A549 (cell line): ENCODE data around the gene NCSTN. TPM values are rescaled to one million over a fixed set of nuclear protein-coding genes. Genes with fewer than 3 reads are reported as not detected.

Source experiments
- ATAC-seq, 2 experiments: fragments of 200-7000 bp in 1 of 2; fragments of >200 bp in 1 of 2; cut with Nextera tagmentation in 1 of 2; cut with Tn5 transposase in 1 of 2; 3 replicates each; pipeline versions ENCODE4 v1.8.0 to v1.9.1; 2018 to 2020; ENCODE audit warnings: mild to moderate bottlenecking in 1 of 2, moderate library complexity in 1 of 2
- CTCF ChIA-PET: fragments of 300-600 bp; sonication (Branson Sonifier 250); formaldehyde crosslinking; extraction: SDS; loops from one replicate; lab custom pipeline; 2021; ENCODE audit warnings: antibody characterized with exemption, inconsistent platforms; lab: Yijun Ruan, JAX
- POLR2A ChIA-PET: fragments of 350-600 bp; formaldehyde crosslinking; extraction: SDS; loops from one replicate; lab custom pipeline; 2021; ENCODE audit warnings: antibody characterized with exemption, inconsistent platforms; lab: Yijun Ruan, JAX
- DNase-seq, 2 experiments: peaks; one replicate each; pipeline versions ENCODE4 v3.0.0 to v3.0.0-alpha.2; 2011 to 2016; ENCODE audit warnings: low read depth in 1 of 2, low spot score in 1 of 2
- FAIRE-seq: peaks from 2 replicates; lab custom pipeline; 2011; peaks lifted over from hg19 to GRCh38; lab: Jason Lieb, UNC
- H3K27ac ChIP-seq, 2 experiments: fragments of >200 bp; sonication (Bioruptor Twin); formaldehyde crosslinking; 3 replicates each; pipeline ENCODE4 v1.5.1; 2016 to 2017
- H3K4me1 ChIP-seq: fragments of >200 bp; sonication (Bioruptor Twin); formaldehyde crosslinking; 3 replicates; pipeline ENCODE4 v1.6.1; 2016
- H3K4me2 ChIP-seq: fragments of >200 bp; sonication (Bioruptor Twin); formaldehyde crosslinking; 3 replicates; pipeline ENCODE4 v1.6.1; 2016
- H3K4me3 ChIP-seq: fragments of >200 bp; sonication (Bioruptor Twin); formaldehyde crosslinking; 3 replicates; pipeline ENCODE4 v1.5.1; 2016
- H3K9me3 ChIP-seq: fragments of >200 bp; sonication (Bioruptor Twin); formaldehyde crosslinking; 3 replicates; pipeline ENCODE4 v1.6.1; 2016
- BHLHE40 ChIP-seq: IDR thresholded peaks from 2 replicates; pipeline ENCODE4 v1.6.1; 2012; ENCODE audit warnings: low read depth, low read length, inconsistent platforms
- CBX2 ChIP-seq: fragments of 200-600 bp; sonication (generic); IDR thresholded peaks from 2 replicates; pipeline ENCODE4 v1.6.1; 2016; ENCODE audit warnings: low read depth, mild to moderate bottlenecking, borderline replicate concordance
- CHD2 ChIP-seq: fragments of 150-350 bp; IDR thresholded peaks from 2 replicates; pipeline ENCODE4 v1.6.1; 2014; ENCODE audit warnings: low read length; ENCODE audit not compliant: partially characterized antibody
- CHD4 ChIP-seq: fragments of 200-600 bp; sonication (generic); IDR thresholded peaks from 2 replicates; pipeline ENCODE4 v1.6.1; 2016; ENCODE audit warnings: antibody characterized with exemption, mild to moderate bottlenecking, borderline replicate concordance
- CTCF ChIP-seq: fragments of >200 bp; sonication (Bioruptor Twin); formaldehyde crosslinking; IDR thresholded peaks from 3 replicates; pipeline ENCODE4 v1.5.1; 2016
- EHMT2 ChIP-seq: fragments of 200-600 bp; sonication (generic); IDR thresholded peaks from 2 replicates; pipeline ENCODE4 v1.6.1; 2016; ENCODE audit warnings: antibody characterized with exemption, low read depth, mild to moderate bottlenecking, moderate library complexity
- GATA3 ChIP-seq: IDR thresholded peaks from 2 replicates; pipeline ENCODE4 v1.6.1; 2012; ENCODE audit warnings: borderline replicate concordance
- HDAC2 ChIP-seq: fragments of 200-600 bp; sonication (generic); IDR thresholded peaks from 2 replicates; pipeline ENCODE4 v1.6.1; 2016
- KDM1A ChIP-seq: fragments of 200-600 bp; sonication (generic); IDR thresholded peaks from 2 replicates; pipeline ENCODE4 v1.6.1; 2016; ENCODE audit warnings: low read depth, mild to moderate bottlenecking
- KDM5A ChIP-seq: fragments of 200-600 bp; sonication (generic); IDR thresholded peaks from 2 replicates; pipeline ENCODE4 v1.6.1; 2016; ENCODE audit warnings: antibody characterized with exemption, mild to moderate bottlenecking
- NPAS2 ChIP-seq: fragments of 250-450 bp; sonication (Bioruptor Pico); IDR thresholded peaks from 2 replicates; pipeline ENCODE4 v1.8.0; 2022; ENCODE audit warnings: mild to moderate bottlenecking, moderate library complexity, borderline replicate concordance
- PHF8 ChIP-seq: fragments of 200-600 bp; sonication (generic); IDR thresholded peaks from 2 replicates; pipeline ENCODE4 v1.6.1; 2016; ENCODE audit warnings: low read depth, mild to moderate bottlenecking, antibody characterized with exemption, moderate library complexity, borderline replicate concordance
- RAD21 ChIP-seq, 2 experiments: fragments of >200 bp in 1 of 2; sonication (Bioruptor Twin) in 1 of 2; formaldehyde crosslinking in 1 of 2; IDR thresholded peaks in 1 of 2; conservative IDR thresholded peaks in 1 of 2; 2 replicates in 1 of 2; 3 replicates in 1 of 2; pipeline ENCODE4 v1.6.1; 2012 to 2018; ENCODE audit warnings: inconsistent platforms in 1 of 2
- RNF2 ChIP-seq: fragments of 200-600 bp; sonication (generic); IDR thresholded peaks from 2 replicates; pipeline ENCODE4 v1.6.1; 2016; ENCODE audit warnings: low read depth, mild to moderate bottlenecking, antibody characterized with exemption, moderate library complexity, borderline replicate concordance
- SMC3 ChIP-seq: fragments of >200 bp; sonication (Bioruptor Twin); formaldehyde crosslinking; IDR thresholded peaks from 3 replicates; pipeline ENCODE4 v1.6.1; 2018; ENCODE audit warnings: inconsistent platforms
- ZC3H11A ChIP-seq: fragments of 450-650 bp; IDR thresholded peaks from 2 replicates; pipeline ENCODE4 v1.6.1; 2014; ENCODE audit warnings: antibody characterized with exemption, mild to moderate bottlenecking
- ZFP36 ChIP-seq: fragments of 450-650 bp; IDR thresholded peaks from 2 replicates; pipeline ENCODE4 v1.6.1; 2014; ENCODE audit warnings: borderline replicate concordance; ENCODE audit not compliant: partially characterized antibody
- WGBS: methylation state at CpG from one replicate; pipeline ENCODE4 v1.1.6; 2017; ENCODE audit errors: missing lambda C conversion rate; 5-methylcytosine and 5-hydroxymethylcytosine counted together
- polyA plus RNA-seq, 4 experiments: library from polyadenylated mRNA; depleted of rRNA in 3 of 4; stranded (reverse); fragments of >200 nt; fragmentation: RNase III in 1 of 4; extraction: RNeasy Plus Mini Kit Qiagen cat#74134 plus additional on column Dnase treatment in 1 of 4; gene quantifications; 2 replicates in 3 of 4; 3 replicates in 1 of 4; pipeline ENCODE4 v1.2.3, GENCODE V29; 2011 to 2017
- TF ChIP-seq, protein P1 (sequence below): fragments of >200 bp; sonication (Bioruptor Twin); formaldehyde crosslinking; IDR thresholded peaks from 2 replicates; pipeline ENCODE4 v1.6.1; 2016
- TF ChIP-seq, protein P2 (sequence below): IDR thresholded peaks from 2 replicates; pipeline ENCODE4 v1.6.1; 2012
- TF ChIP-seq, protein P3 (sequence below): IDR thresholded peaks from 2 replicates; pipeline ENCODE4 v1.6.1; 2012; ENCODE audit warnings: low read depth, borderline replicate concordance

NCSTN gene
- polyA plus RNA-seq, 2 of the 4 experiments (the other 2 are of a cell fraction), result 41.6 to 91.6 TPM

GRCh38 chr1:160363010-160363409, 19.8 kb downstream of the NCSTN start (continued):
- TF ChIP-seq ZC3H11A (no peak), EHMT2 (no peak)

DNA sequence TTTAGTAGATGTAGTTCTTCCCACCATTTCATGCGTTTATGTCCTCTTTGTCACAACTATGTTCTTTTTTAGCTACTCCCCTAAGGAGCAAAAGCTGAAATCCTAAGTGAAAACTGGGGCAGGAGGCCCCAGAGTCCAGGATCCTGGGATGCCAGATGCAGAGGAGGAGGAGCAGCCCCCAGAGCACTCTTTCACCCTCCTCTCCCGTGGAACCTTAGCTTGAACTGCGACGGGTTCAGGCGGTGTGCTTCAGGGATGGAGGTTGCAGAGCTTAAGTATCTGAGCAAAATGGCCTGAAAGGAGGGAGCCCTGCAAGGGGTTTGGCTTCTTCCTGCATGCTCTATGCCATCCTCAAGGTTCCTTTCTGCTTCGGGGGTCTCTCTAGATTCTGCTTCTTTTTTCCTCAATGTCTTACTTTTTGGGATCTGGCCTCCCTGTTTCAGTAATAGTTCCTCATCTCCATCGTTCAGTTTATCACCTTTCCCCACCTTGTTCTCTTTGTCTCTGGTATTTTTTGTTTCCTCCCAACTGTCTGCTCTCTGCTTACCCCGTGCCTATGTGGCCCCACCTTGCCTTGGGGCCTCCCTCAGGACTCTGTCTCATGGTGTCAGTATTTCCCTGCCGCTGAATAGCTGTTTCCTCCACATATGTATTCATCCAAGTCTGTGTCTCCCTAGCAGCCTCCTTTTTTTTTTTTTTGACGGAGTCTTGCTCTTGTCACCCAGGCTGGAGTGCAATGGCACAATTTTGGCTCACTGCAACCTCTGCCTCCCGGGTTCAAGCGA, 21.0 kb downstream of the NCSTN start:
- FAIRE-seq (no peak), DNase-seq (no peak), ATAC-seq (no peak)
- Histone ChIP-seq H3K4me2 (no peak overlapping the region), H3K4me3 (no peak overlapping the region), H3K9me3 (no peaks in the 10 kb centered on the region), H3K4me1 (peaks cover 10% of the 10 kb centered on the region; the same call in 2 of the 3 replicates), H3K27ac (no peak overlapping the region)
- 69% methylated on average over 12 of the region's 12 CpGs for WGBS
- TF ChIP-seq CTCF (no peak), RNF2 (no peak), HDAC2 (no peak)
- TF ChIP-seq, protein P1, sequence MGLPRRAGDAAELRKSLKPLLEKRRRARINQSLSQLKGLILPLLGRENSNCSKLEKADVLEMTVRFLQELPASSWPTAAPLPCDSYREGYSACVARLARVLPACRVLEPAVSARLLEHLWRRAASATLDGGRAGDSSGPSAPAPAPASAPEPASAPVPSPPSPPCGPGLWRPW, result no peak
- ChIA-PET CTCF (interaction anchor here (0.8 to 7.8 kb wide), 6 partner anchors 9 to 110 kb away, joined by 3 to 76 read pairs (median 5); no protein-coding TSS in a partner anchor), POLR2A (no interaction called here)

- ATAC-seq, result no peak
- POLR2A ChIA-PET, result no interaction called here
- CTCF ChIA-PET, result interaction anchor here (7.8 kb wide), 1 partner anchor 11 kb away, joined by 76 read pairs; no protein-coding TSS in a partner anchor
Observed at GRCh38 chr1:160365325-160365724, 22.1 kb downstream of the NCSTN start.

DNA sequence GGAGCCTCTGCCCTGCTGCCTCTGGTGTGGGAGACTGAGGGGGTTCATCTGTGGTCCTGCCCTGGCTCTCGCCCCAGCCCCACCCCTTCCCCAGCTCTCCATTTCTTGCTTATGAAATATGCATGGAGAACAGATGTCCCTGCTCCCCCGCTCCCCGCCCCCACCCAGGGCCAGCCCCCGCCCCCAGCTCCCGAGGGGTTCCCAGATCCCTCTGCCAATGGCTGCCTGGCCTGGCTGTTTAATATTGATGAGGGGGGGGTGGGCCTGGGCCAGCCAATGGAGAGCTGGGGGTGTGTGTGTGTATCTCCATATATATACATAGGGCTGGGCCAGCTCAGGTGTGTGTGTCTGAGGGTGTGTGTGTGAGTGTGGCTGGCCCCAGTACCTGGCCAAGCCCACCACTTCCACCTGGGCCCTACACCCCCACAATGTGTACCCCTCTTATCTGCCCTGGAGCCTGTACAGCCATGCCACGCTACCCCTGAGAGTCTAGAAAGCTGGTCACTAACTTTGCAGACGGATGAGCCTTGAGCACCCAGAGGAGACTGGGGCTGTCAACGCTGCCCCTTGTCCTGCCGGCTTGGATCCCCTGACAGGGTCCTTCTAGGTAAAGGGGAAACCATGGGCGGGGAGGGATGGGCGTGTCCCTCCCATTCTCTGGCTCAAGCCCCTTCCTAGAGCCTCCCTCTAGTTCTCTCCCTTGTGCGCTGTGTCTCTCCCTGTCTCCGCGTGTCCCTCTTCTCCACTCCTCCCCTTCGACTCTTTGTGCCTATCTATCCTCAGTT, 23.7 kb downstream of the NCSTN start, which contains the start of gene NHLH1:
TSS of gene NHLH1 (plus strand) at position 341 of the 785 bp plus-strand sequence. CDS start 3,661 bp downstream, outside the sequence.
- POLR2A ChIA-PET, result interaction anchor here (1.0 kb wide), 1 partner anchor 10 kb away, joined by 5 read pairs; no protein-coding TSS in a partner anchor
- CTCF ChIA-PET, result interaction anchor here (7.8 kb wide), 1 partner anchor 9 kb away, joined by 76 read pairs; no protein-coding TSS in a partner anchor
- ATAC-seq, result peak in 1 of 2 experiments; percentile 29; a peak in 2 of 6 replicates
- H3K4me3 ChIP-seq, result no peak within 1 kb of the TSS
- TF ChIP-seq CHD4, result no peak
- H3K4me2 ChIP-seq, result no peak within 1 kb of the TSS
- FAIRE-seq, result no peak
- WGBS, result 55% methylated on average over 10 of the region's 15 CpGs
- H3K9me3 ChIP-seq, result no peaks in the 10 kb centered on the region
- H3K4me1 ChIP-seq, result peaks cover 7% of the 10 kb centered on the region; the same call in 2 of the 3 replicates
- H3K27ac ChIP-seq, result no peak within 1 kb of the TSS
- DNase-seq, result no peak

More at GRCh38 chr1:160365325-160365724, 22.1 kb downstream of the NCSTN start:
- Histone ChIP-seq H3K4me1 (peaks cover 10% of the 10 kb centered on the region; the same call in 2 of the 3 replicates), H3K4me3 (no peak overlapping the region), H3K4me2 (no peak overlapping the region), H3K27ac (no peak overlapping the region)
- WGBS, result no CpG with 5 or more reads among the region's 1 CpG
- FAIRE-seq, result no peak
- TF ChIP-seq HDAC2 (no peak), CHD2 (no peak), SMC3 (no peak)
- TF ChIP-seq, all 56 proteins: peak for 0
- DNase-seq, result no peak
- no peaks in the 10 kb centered on the region for H3K9me3 ChIP-seq

DNA sequence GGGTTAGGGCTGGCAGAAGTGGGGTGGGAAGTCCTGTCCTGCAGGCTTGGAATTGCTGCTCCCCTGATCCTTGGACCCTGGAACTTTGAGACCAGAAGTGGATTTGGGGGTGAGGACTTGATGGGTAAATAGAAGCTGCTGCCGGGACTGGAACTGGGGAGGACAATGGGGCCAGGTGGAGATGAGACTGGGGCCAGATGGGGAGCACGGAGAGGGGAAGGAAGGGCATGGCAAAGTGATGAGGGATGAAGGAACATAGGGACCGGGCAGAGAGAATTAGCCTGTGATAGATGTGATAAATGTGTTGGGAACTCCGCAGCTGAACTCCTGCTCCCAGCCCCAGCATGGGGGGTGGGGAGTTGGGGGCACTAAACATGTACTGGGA, 24.3 kb downstream of the NCSTN start:
- WGBS, result 37% methylated on average over 4 of the region's 4 CpGs
- ChIA-PET CTCF (interaction anchor here (1.1 to 7.8 kb wide), 4 partner anchors 9 to 266 kb away, joined by 3 to 76 read pairs (median 4); no protein-coding TSS in a partner anchor), POLR2A (interaction anchor here (1.0 kb wide), 1 partner anchor 9 kb away, joined by 5 read pairs; no protein-coding TSS in a partner anchor)
- Histone ChIP-seq H3K4me3 (no peak overlapping the region), H3K9me3 (no peaks in the 10 kb centered on the region), H3K27ac (no peak overlapping the region), H3K4me1 (peaks cover 1% of the 10 kb centered on the region; the same call in 1 of the 3 replicates), H3K4me2 (no peak overlapping the region)
- ATAC-seq (no peak), DNase-seq (no peak), FAIRE-seq (no peak)
- no peak for TF ChIP-seq GATA3
- no peak for TF ChIP-seq NPAS2 (CRISPR knock-in tag)
- no peak for TF ChIP-seq RAD21 (conservative IDR thresholded peaks at IDR 0.05 in 1 of 2, IDR thresholded peaks at IDR 0.05 in 1 of 2)
- no peak for TF ChIP-seq ZFP36
- no peak for TF ChIP-seq CHD2
- no peak for TF ChIP-seq BHLHE40
- TF ChIP-seq, protein P2, sequence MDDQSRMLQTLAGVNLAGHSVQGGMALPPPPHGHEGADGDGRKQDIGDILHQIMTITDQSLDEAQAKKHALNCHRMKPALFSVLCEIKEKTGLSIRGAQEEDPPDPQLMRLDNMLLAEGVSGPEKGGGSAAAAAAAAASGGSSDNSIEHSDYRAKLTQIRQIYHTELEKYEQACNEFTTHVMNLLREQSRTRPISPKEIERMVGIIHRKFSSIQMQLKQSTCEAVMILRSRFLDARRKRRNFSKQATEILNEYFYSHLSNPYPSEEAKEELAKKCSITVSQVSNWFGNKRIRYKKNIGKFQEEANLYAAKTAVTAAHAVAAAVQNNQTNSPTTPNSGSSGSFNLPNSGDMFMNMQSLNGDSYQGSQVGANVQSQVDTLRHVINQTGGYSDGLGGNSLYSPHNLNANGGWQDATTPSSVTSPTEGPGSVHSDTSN, result no peak
- TF ChIP-seq CBX2, result no peak
- TF ChIP-seq PHF8, result no peak
- TF ChIP-seq KDM5A, result no peak
- TF ChIP-seq, protein P3, sequence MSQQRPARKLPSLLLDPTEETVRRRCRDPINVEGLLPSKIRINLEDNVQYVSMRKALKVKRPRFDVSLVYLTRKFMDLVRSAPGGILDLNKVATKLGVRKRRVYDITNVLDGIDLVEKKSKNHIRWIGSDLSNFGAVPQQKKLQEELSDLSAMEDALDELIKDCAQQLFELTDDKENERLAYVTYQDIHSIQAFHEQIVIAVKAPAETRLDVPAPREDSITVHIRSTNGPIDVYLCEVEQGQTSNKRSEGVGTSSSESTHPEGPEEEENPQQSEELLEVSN, result no peak
- no peak for TF ChIP-seq KDM1A
